Frontal cortex (tissue), 4 donors: ENCODE data around the gene COL23A1. TPM values are rescaled to one million over a fixed set of nuclear protein-coding genes. Genes with fewer than 3 reads are reported as not detected.

Experiments
- DNase-seq, 2 donors: peaks; one replicate each; pipeline ENCODE4 v3.0.0; 2012; ENCODE audit warnings: low spot score in 2 of 2
- FAIRE-seq: peaks from 2 replicates; lab custom pipeline; 2012; peaks lifted over from hg19 to GRCh38; lab: Jason Lieb, UNC
- total RNA-seq: library from RNA; depleted of rRNA; stranded (reverse); fragments of >200 nt; gene quantifications from one replicate; pipeline ENCODE4 v1.2.3, GENCODE V29; 2014
- donor health status: control.
- donor health status: control.
- donor health status: control.

Gene COL23A1
- total RNA-seq, 1 donor from 2014 or later, result 0.82 TPM

DNA sequence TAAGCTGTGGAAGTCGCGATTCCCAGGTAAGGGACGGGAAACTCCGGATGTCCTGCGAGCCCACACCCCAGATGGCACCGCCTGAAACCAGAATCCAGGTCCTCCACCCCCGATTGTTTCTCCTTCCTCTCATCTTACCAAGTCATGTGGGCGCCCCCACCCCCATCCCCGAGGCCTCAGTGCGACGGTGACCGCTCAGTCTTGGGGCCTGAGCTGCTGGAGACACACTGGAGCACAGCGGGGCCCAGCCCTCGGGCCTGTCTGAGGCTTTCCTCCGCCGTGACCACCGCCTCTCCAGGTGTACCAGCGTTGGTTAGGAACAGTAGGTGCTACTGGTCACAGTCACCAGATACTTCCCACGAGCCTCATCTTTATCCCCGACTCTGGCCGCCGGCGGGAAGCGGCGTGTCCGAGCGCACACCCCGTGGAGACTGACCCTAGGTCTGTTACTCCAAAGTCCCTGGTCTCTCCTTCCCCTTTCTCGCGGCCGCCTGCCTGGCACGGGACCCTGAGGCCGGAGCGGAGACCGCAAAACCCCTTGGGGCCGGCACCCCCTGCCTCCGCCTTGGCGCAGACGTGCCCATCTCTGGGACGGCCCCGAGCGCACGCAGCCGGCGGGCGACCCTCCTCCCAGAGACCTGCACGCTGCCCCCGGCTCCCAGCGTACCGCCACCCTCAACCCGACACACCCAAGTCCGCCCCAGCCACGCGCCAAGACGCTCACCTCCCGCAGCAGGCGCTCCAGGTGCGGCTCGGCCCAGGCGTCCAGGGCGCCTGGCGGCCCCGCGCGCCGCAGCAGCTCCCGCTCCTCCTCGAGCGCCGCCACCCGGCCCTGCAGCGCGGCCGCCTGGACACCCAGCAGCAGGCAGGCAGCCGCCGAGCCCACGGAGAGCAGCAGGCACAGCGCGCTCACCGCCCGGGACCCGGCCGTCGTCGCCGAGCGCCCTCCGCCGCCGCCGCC is 733 bp downstream of the COL23A1 start:
- FAIRE-seq (no peak), DNase-seq (peak; percentile 50 to 52)

GRCh38 chr5:178588769-178589168 is 1.4 kb downstream of the COL23A1 start:
- FAIRE-seq, result no peak
- no peak for DNase-seq

GRCh38 chr5:178587763-178588611 is 2.2 kb downstream of the COL23A1 start:
- DNase-seq, result no peak
- no peak for FAIRE-seq

DNA sequence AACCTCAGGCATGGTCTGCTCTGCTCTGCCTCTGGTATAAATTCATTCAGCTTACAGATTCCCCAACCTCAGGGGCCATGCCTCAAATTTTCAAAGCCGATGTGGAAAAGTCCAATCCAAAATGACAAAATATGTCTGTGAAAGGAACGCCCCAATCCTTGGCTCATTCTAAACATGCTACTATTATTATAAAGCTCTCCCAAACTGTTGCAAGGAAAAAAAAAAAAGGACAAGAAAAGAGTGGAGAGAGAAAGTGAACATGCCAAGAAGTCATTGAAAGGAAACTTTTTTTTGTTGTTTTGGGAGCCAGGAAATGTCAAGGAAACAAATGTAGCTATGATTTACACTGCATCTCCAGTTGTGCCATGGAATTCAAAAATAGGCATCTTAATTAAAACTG is 3.8 kb downstream of the COL23A1 start:
- DNase-seq (peak in 1 of 2 donors; percentile 22), FAIRE-seq (no peak)

- peak; percentile 87 for FAIRE-seq
Observed at GRCh38 chr5:178585421-178585820, 4.8 kb downstream of the COL23A1 start.

GRCh38 chr5:178583279-178583678 is 6.9 kb downstream of the COL23A1 start:
- no peak for FAIRE-seq
- no peak for DNase-seq

More at GRCh38 chr5:178585421-178585820, 4.8 kb downstream of the COL23A1 start:
- peak in 1 of 2 donors; percentile 54 for DNase-seq

DNA sequence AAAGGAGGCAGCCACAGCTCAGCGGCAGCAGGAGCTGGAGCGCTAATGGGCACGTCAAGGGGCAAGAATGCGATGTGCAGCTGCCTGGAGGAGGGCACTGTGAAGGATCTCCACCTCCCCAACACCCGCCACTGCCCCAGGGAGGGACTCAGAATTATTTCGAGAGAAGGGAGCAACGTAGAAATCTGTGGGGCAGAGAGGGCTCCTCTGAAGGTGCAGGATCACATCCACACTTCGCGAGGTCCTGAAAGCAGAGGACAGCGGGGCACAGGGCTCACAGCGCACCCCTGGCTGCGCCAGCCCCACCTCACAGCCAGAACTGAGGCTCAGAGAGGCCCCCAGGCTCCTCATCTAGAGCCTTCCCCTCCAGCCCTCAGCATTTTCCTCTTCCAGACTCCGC is 7.9 kb downstream of the COL23A1 start:
- no peak for FAIRE-seq
- no peak for DNase-seq

DNA sequence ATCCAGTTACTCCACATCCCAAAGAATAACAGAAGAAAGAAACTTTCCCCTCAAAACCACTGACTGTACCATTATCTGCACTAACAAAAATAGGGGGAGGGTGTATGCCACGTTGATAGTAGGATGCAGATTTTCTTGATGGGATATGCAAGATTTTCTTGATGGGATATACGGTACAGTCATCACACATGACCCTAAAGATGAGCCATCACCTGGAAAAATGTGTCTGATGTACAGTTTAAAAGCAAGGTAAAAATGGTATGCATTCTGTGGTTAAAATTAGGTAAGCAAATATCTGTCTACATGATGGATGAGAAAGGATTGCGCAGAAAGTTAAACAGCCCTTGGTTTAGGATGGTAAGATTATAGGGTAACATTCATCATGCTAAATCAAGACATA is 8.6 kb downstream of the COL23A1 start:
- DNase-seq, result no peak
- FAIRE-seq, result no peak

- FAIRE-seq, result no peak
Observed at GRCh38 chr5:178580271-178580955, 9.8 kb downstream of the COL23A1 start.

GRCh38 chr5:178577944-178578343 is 12.2 kb downstream of the COL23A1 start:
- DNase-seq, result no peak
- FAIRE-seq, result no peak

More at GRCh38 chr5:178580271-178580955, 9.8 kb downstream of the COL23A1 start:
- no peak for DNase-seq

DNA sequence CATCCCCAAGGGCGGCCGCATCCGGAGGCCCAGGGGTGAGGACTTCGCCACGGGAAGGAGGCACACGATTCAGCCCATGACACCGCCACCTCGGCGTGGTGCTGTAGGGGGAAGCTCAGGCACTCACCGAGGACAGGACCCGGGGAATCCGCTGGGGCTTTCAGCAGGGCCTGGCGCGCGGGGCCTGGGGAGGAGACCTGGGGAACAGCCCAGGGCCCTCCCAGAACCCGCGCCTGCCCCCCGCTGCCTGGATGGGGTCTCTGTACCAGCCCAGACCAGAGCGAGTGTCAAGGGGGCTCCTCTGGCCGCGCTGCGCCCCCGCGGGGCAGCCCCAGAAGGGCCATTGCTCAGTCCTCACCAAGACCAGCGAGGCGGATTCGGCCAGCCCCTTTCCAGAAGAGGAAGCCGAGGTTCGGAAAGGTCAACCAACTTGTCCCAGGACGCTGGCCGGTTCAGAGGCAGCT is 12.8 kb downstream of the COL23A1 start:
- DNase-seq (no peak), FAIRE-seq (no peak)

GRCh38 chr5:178576591-178577351 is 13.4 kb downstream of the COL23A1 start:
- FAIRE-seq (no peak), DNase-seq (peak in 1 of 2 donors; percentile 72)

DNA sequence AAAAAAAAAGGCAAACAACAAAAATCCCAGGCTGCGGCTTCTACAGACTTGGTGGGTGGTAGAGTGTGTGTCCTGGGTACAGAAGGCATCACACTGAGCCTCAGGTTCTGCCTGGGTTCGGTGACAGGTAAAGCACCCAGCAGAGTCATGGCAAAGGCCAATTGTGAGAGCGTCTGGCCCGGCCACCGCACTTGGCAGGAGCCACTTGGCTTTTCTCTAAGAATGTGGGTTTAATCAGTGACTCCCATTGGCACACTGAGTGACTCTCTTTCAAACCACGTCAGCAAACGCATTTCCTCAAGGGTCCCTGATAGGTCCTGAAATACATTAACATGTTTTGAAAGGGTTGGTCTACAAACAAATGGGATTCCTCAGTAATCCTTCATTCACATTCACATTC is 17.0 kb downstream of the COL23A1 start:
- FAIRE-seq, result no peak
- no peak for DNase-seq

DNA sequence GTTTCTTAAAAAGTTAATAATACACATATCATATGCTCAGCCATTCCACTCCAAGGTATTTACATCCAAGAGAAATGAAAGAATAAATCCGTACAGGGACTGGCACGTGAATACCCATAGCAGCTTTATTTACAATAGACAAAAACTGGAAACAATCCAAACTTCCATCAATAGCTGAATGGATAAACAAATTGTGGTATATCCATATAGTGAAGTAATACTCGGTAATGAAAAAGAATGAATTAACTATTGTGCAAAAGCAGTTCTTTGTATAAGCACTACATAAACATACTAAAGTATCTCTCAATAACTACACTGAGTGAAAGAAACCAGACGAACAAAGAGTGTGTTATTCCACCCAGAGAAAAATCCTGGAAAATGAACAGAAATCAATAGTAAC is 17.6 kb downstream of the COL23A1 start:
- FAIRE-seq, result no peak
- no peak for DNase-seq

GRCh38 chr5:178569485-178569884 is 20.7 kb downstream of the COL23A1 start:
- FAIRE-seq (no peak), DNase-seq (no peak)

DNA sequence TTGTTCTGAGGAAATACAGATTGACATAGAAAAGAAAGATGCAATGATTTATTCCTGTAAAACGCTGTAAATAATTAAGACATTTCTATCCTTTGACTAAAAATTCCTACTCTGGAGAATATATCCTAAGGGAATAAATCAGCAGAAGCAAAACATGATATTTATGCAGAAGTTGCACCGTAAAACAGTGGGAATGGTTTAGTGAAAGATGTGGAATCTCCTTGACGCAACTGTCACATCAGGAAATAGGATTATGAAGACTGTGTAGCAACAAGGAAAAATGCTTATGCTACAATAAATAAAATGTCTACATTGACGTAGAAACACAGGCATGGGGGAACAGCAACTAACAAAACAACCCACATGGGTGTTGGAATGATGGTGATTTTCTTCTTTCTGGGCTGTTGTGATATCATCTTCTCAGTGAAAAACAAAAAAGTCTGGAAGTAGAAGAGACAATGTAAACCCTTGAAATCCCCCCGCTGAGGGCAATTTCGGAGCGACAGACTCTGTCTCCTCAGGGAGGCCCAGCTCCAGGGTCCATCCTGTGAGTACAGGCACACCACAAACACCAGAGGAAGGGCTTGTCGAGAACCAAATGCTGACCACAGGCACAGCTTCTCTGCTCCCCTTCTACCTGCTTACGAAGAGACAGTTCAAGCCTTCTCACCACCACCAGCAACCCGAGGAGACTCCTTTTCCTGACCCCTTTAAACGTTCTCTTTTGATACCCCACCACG is 25.2 kb downstream of the COL23A1 start:
- FAIRE-seq, result no peak
- no peak for DNase-seq

DNA sequence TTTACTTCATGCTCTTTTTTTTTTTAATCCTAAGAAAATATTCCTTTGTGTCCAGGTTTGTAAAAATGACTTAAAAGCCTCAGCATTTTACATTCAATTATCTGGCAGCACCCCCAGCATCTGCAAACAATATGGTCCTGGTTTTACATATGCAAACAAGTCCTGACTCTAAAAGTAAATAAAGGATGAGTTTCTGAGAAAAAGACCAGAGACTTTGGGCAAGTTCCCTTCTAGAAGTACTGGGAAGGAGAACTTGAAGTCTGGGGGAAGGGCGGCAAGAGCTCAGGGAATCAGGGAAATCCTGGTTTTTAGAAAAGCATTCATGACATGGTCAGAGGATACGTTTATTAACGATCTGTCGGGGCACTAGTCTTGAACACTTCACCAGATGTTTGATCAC is 25.8 kb downstream of the COL23A1 start:
- FAIRE-seq (no peak), DNase-seq (no peak)

DNA sequence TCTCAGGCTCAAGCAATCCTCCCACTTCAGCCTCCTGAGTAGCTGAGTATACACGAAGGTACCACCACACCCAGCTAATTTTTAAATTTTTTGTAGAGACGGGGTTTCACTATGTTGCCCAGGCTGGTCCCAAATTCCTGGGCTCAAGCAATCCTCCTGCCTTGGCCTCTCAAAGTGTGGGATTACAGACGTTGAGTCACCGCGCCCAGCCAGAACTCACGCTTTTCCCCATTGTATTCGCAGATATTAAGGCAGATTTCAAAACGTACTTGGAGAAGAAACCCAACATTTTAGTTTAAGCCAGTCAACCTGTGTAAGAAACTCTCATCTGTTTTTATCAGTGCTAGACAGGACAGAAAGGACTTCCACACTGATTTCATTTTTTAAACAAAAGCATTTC is 26.6 kb downstream of the COL23A1 start:
- DNase-seq, result no peak
- FAIRE-seq, result no peak
